Esophagus (tissue), 2 donors: ENCODE results near the gene RSPH3. TPM values are rescaled to one million over a fixed set of nuclear protein-coding genes. Genes with fewer than 3 reads are reported as not detected.

Experiments
- H3K27ac ChIP-seq, 2 donors: one replicate each; pipeline ENCODE4 v1.5.1; 2013; ENCODE audit warnings: low read depth in 2 of 2, mild to moderate bottlenecking in 2 of 2, inconsistent platforms in 1 of 2, low read length in 1 of 2, moderate library complexity in 1 of 2
- H3K27me3 ChIP-seq, 2 donors: one replicate each; pipeline ENCODE4 v1.6.1; 2013; ENCODE audit warnings: low read length in 2 of 2, control low read depth in 1 of 2, mild to moderate bottlenecking in 1 of 2; ENCODE audit not compliant: insufficient read depth in 2 of 2, control insufficient read depth in 1 of 2
- H3K36me3 ChIP-seq, 2 donors: one replicate each; pipeline ENCODE4 v1.6.1; 2013; ENCODE audit warnings: low read length in 1 of 2; ENCODE audit not compliant: control insufficient read depth in 2 of 2, insufficient read depth in 2 of 2
- H3K4me1 ChIP-seq, 2 donors: one replicate each; pipeline ENCODE4 v1.6.1; 2013; ENCODE audit warnings: low read length in 1 of 2; ENCODE audit not compliant: control insufficient read depth in 2 of 2, insufficient read depth in 2 of 2
- H3K4me3 ChIP-seq, 2 donors: one replicate each; pipeline ENCODE4 v1.5.1; 2013; ENCODE audit warnings: low read length in 2 of 2, mild to moderate bottlenecking in 2 of 2, low read depth in 1 of 2, moderate library complexity in 1 of 2
- H3K9me3 ChIP-seq, 2 donors: one replicate each; pipeline ENCODE4 v1.6.1; 2013; ENCODE audit warnings: mild to moderate bottlenecking in 2 of 2, low read depth in 1 of 2, low read length in 1 of 2, moderate library complexity in 1 of 2; ENCODE audit not compliant: control insufficient read depth in 2 of 2, insufficient read depth in 1 of 2
- WGBS, 2 donors: extraction: QIAGEN DNeasy Blood & Tissue Kit; methylation state at CpG; one replicate each; pipeline ENCODE4 v1.1.7; 2013; 5-methylcytosine and 5-hydroxymethylcytosine counted together
- polyA plus RNA-seq, 2 donors: library from polyadenylated mRNA; stranded (reverse); fragments of 200-250 nt; gene quantifications; one replicate each; pipeline ENCODE4 v1.2.3, GENCODE V29; 2013
- donor health status: healthy with polysubstance abuse.
- donor health status: Bipolar disorder and iron deficiency.

RSPH3 gene, protein sequence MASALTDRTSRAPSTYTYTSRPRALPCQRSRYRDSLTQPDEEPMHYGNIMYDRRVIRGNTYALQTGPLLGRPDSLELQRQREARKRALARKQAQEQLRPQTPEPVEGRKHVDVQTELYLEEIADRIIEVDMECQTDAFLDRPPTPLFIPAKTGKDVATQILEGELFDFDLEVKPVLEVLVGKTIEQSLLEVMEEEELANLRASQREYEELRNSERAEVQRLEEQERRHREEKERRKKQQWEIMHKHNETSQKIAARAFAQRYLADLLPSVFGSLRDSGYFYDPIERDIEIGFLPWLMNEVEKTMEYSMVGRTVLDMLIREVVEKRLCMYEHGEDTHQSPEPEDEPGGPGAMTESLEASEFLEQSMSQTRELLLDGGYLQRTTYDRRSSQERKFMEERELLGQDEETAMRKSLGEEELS
- polyA plus RNA-seq = 1 to 10 TPM; 6.1 to 6.3 TPM

DNA sequence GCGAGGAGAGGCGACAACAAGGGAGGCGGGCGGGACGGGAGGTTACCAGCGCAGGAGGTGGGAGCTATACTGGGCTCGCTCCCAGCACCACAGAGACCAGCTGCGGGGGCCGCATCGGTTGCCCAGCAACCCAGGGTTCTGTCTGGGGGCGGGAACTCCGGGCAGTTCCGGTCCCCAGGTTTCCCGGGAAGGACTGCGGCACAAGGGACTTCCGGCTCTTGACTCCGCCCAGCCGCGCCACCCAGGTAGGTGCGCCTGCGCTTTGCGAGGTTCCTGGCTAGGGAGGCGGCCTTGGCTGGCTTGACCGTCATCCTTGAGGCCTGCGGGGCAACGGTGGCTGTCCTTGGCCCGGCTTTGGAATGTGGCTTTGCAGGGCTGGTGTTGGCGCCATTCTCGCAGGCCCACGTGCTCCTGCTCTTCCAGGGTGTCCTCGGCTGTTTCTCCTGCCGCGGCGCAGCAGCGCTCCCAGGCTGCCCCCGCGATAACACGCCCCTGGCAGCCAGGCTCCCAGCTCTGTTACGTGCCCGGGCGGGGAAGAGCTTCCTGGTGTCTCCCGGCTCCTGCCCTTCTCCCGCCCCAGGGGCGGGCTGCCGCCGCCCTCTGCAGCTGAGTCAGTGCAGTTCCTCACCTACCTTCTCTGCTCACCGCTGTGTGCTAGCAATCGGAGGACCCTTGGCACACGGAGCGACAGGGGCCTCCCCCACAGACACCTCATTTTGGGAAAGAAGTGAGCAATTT is at the start of gene RSPH3:
Gene RSPH3, minus strand, starts transcription at position 537 of the 738 bp plus-strand sequence. CDS start 652 bp downstream, outside the sequence.
- WGBS, 2 donors = 0 to 1% methylated on average over 44 to 50 of the region's 50 CpGs

DNA sequence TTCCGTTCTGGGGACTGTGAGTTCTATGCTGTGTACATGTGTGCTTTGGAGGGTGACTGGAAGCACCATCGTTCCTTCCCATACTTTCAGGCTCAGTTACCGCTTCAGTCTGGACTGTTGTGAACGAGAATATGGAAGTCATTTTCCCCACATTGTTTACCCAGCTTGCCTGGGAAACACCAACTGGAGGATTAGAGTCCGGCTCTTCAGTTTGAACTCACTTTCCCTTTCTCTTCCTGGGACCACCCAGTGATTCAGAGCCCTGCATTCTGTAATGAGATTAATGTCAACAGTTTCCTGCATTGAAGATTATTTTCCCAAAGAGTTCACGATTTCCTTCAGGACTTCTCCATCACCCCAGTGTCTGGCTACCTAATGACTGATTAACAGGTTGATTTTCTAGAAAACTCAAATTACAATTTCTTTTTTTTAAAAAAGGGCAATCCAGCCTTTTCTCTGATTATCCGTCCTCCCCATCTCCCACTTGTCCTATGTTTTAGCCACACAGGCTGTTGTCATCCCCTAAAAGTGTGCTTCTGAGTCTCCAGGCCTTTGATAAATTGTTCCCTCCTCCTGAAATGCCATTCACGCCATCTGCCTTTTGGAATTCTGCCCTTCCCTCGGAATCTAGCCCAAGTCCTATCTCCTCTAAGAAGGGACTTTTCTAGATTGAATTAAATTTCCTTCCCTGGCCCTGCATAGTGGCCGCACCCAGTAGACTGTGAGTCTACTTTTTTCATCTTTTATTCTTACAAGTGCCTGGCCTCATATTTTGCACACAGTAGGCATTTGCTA is 48.1 kb upstream of the RSPH3 start:
- 61 to 65% methylated on average over 10 of the region's 10 CpGs for whole genome bisulfite sequencing, 2 donors
- Histone ChIP-seq H3K4me1 (no peaks in the 10 kb centered on the region), H3K4me3 (no peak overlapping the region), H3K36me3 (no peaks in the 10 kb centered on the region), H3K27me3 (no peaks in the 10 kb centered on the region), H3K9me3 (no peaks in the 10 kb centered on the region), H3K27ac (no peak overlapping the region)

More for the DNA sequence above, at the start of gene RSPH3:
- no peaks in the 10 kb centered on the region for H3K4me1 ChIP-seq
- H3K9me3 ChIP-seq = no peaks in the 10 kb centered on the region
- H3K27ac ChIP-seq = peak within 1 kb of the TSS; percentile 87 to 94
- H3K4me3 ChIP-seq = peak within 1 kb of the TSS; percentile 65 to 89
- H3K36me3 ChIP-seq = no peaks in the 10 kb centered on the region
- H3K27me3 ChIP-seq = no peaks in the 10 kb centered on the region

DNA sequence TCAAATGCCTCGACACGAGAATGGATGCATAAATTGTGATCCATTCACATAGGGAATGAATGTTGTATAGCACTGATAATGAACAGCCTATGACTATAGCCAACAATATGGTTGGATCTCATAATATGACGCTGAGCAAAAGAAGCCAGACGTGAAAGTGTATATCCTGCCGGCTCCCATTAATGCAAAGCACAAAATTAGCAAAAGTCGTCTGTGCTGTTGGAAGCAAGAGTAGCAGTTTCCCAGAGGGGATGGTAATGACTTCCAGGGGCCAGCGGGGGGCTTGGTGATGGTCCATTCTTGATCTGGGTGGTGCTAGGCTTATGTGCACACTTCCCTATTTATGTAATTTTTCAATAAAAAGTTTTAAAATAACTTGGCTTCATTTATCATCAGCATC is 45.8 kb upstream of the RSPH3 start:
- Histone ChIP-seq H3K9me3 (no peaks in the 10 kb centered on the region), H3K4me1 (no peaks in the 10 kb centered on the region), H3K27me3 (no peaks in the 10 kb centered on the region), H3K4me3 (no peak overlapping the region), H3K27ac (no peak overlapping the region), H3K36me3 (no peaks in the 10 kb centered on the region)
- WGBS, 2 donors = 77 to 78% methylated on average over 7 of the region's 7 CpGs

DNA sequence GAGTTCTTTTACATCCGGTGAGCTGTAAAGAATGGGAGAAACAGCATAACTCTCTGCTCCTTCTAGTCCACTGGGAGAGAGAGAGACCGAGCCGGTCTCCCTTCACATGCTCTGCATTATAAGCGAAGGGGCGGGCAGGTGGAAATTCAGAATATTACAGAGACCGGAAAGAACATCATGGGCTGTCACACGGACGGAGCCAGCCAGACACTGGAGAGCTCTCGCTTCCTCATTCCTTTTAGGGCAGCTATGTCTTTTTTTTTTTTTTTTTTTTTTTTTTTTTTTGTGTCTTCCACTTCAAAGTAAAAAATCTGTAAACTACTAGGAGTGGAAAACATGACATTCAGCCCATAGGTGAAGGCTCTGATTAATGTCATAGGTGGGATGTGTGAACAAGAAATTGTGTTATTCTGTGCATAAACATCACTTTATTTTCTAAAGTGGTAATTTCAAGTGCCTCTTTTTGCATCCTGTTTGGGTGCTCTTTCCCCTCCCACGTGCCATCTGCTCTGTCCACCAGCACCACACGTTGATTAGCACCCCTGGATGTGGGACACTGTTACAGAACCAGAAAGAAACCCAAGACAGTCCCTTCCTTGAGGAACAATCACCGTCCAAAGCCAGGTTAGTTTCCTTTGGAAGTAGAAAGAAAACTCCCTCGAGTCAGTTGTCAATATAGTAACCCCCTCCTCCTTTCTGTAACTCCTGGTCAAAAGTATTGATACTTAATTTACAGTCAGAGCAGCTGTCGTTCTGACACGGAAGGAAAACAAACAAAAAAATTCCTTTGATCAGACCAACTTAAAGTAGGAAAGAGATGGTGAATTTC is 45.1 kb upstream of the RSPH3 start, which contains the start of gene TAGAP:
Gene TAGAP, minus strand, starts transcription at position 93 of the 829 bp plus-strand sequence. CDS start 845 bp downstream, outside the sequence.
- no peaks in the 10 kb centered on the region for H3K36me3 ChIP-seq
- 33% methylated on average over 15 of the region's 15 CpGs for WGBS, 2 donors
- peak within 1 kb of the TSS; percentile 5 to 58 for H3K27ac ChIP-seq
- H3K4me1 ChIP-seq = peaks cover 0 to 2% of the 10 kb centered on the region in 2 donors
- H3K9me3 ChIP-seq = no peaks in the 10 kb centered on the region
- H3K4me3 ChIP-seq = peak within 1 kb of the TSS in 1 of 2 donors; percentile 24
- no peaks in the 10 kb centered on the region for H3K27me3 ChIP-seq

DNA sequence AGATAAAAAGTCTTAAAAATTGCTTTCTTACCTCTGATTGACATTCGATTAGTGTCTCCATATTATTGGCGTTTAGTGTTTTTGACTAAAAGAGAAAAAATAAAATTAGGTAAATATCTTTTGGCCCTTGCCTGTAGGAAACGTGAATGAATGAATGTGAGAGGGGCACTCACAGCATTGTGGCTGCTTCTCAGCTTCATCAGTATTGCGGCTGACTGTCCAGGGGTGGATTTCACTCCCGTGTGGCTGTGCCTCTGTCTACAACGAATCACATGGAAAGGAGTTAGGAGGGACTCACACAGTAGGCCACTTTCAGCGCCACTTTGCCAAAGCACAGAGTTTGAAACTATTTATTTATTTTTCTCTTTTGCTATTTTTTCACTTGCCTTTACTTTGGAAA is 43.9 kb upstream of the RSPH3 start:
- Histone ChIP-seq H3K27ac (peak overlapping the region in 1 of 2 donors; percentile 58), H3K36me3 (no peaks in the 10 kb centered on the region), H3K4me1 (peaks cover 0 to 4% of the 10 kb centered on the region in 2 donors), H3K4me3 (no peak overlapping the region), H3K27me3 (no peaks in the 10 kb centered on the region), H3K9me3 (no peaks in the 10 kb centered on the region)
- WGBS, 2 donors = 69 to 72% methylated on average over 7 of the region's 7 CpGs

DNA sequence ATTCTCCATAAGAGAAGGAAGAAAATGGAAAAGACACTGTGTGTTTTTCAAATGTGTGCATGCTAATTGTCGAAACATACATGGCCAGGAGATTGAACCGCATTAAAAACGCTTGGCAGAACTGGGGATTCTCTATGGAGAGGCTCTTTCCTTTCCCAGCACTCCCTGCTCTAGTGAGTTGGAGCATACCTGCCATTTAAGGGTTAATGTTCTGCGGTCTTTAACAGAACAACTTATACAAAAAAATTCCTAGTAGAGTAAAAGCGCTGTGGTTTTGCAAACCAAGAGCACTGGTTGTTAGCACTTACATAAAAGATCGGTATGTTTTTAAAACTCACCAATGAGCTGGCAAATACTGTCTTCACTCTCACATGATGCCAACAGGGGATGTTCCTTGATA is 43.2 kb upstream of the RSPH3 start:
- H3K27me3 ChIP-seq = no peaks in the 10 kb centered on the region

DNA sequence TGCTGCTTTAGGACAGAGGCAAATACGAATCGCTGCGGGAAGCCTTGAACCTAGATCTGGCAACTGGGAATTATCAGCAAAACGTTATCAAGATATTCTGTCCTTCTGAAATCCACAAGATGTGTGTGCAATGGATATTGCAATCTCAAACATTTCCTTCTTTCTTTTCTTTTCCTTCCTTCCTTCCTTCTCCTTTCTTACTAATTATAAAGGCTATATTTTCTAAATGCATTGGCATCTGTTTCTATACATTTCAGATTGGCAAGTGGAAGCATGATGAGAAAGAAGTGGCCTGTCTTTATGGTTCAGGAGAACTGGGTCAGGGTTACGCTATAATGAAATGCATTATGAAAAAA is 42.8 kb upstream of the RSPH3 start:
- Histone ChIP-seq H3K4me1 (peaks cover 0 to 4% of the 10 kb centered on the region in 2 donors), H3K36me3 (no peaks in the 10 kb centered on the region), H3K27me3 (no peaks in the 10 kb centered on the region), H3K9me3 (no peaks in the 10 kb centered on the region), H3K27ac (peak overlapping the region; percentile 22 to 27), H3K4me3 (no peak overlapping the region)
- WGBS, 2 donors = 18 to 19% methylated on average over 5 of the region's 5 CpGs

More for the DNA sequence above, 43.2 kb upstream of the RSPH3 start:
- Histone ChIP-seq H3K4me3 (no peak overlapping the region), H3K4me1 (peaks cover 0 to 4% of the 10 kb centered on the region in 2 donors), H3K36me3 (no peaks in the 10 kb centered on the region), H3K9me3 (no peaks in the 10 kb centered on the region), H3K27ac (peak overlapping the region in 1 of 2 donors; percentile 27)
- 58 to 62% methylated on average over 6 of the region's 6 CpGs for WGBS, 2 donors

DNA sequence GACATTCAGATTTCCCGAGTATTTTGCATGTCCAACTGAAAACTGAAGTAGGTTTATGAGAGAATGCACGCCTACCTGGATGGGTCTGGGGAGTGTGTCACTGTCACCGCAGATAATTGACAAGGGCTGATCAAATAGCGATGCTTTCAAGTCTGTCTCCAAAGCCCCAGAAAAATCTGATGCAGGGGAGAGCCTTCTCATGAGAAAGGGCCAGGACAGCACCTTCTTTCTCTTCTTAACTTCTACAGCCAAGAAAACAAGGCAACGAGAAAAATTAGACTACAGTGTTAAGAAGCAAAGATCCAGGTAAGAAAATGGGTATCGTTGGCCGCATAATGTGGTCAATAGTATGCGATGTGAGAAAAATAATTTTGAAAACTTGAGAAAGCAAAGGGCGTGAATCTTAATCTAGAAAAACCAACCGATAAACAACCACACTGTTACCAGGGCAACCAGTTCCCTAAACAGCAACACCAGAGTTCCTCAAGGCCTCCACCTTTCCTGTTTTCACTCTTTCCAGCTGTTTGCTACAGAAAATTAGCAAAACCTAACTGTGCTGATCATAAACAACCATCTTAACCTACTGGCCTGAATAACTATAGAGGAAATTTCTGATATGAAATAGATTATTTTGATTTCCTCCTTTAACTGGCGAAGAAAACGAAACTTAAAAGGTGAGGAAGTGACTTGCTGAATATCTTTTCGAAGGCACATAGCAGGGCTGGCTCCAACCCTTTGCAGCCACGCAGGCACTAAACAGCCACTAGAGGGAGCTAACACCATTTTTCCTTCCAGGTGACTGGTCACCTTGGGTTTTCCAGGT is 42.2 kb upstream of the RSPH3 start:
- Histone ChIP-seq H3K27ac (peak overlapping the region in 1 of 2 donors; percentile 22), H3K9me3 (no peaks in the 10 kb centered on the region)
- whole genome bisulfite sequencing, 2 donors = 47 to 49% methylated on average over 14 of the region's 14 CpGs

More for the DNA sequence above, 42.2 kb upstream of the RSPH3 start:
- Histone ChIP-seq H3K36me3 (no peaks in the 10 kb centered on the region), H3K4me3 (peak overlapping the region in 1 of 2 donors; percentile 37), H3K27me3 (no peaks in the 10 kb centered on the region), H3K4me1 (peaks cover 0 to 4% of the 10 kb centered on the region in 2 donors)
